Stimulated activated CD8-positive, alpha-beta memory T cell treated with anti-CD3 and anti-CD28 coated beads, Interleukin-4, amount 100 ng/mL, for 4 hours (primary cell): Measurements from ENCODE around the gene TMC6.

Source experiments
- DNase-seq, 2 donors: peaks; one replicate each; pipeline ENCODE4 v3.0.0-alpha.2; 2020; ENCODE audit warnings: low read depth in 2 of 2, low spot score in 1 of 2

Gene TMC6

DNA sequence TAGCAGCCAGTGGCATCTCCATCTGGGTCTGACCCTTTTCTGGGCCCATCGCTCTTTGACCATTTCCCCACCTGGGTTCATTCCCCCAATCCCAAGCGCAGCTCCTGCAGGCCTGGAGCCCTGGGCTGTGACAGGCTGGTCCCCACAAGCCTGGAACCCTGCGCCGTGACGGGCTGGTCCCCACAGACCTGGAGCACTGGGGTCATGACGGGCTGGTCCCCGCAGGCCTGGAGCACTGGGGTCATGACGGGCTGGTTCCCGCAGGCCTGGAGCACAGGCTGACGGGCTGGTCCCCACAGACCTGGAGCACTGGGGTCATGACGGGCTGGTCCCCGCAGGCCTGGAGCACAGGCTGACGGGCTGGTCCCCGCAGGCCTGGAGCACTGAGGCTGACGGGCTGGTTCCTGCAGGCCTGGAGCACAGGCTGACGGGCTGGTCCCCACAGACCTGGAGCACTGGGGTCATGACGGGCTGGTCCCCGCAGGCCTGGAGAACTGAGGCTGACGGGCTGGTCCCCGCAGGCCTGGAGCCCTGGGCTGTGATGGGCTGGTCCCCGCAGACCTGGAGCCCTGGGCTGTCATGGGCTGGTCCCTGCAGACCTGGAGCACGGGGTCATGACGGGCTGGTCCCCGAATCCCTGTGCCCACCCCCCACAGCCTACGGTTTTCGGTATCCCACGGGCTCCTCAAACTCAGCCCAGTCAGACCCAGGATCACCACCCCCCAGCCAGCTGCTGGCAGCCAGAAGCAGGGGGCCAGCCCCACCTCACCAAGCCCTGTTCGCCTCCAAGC, 16.6 kb downstream of the TMC6 start:
- no peak for DNase-seq

DNA sequence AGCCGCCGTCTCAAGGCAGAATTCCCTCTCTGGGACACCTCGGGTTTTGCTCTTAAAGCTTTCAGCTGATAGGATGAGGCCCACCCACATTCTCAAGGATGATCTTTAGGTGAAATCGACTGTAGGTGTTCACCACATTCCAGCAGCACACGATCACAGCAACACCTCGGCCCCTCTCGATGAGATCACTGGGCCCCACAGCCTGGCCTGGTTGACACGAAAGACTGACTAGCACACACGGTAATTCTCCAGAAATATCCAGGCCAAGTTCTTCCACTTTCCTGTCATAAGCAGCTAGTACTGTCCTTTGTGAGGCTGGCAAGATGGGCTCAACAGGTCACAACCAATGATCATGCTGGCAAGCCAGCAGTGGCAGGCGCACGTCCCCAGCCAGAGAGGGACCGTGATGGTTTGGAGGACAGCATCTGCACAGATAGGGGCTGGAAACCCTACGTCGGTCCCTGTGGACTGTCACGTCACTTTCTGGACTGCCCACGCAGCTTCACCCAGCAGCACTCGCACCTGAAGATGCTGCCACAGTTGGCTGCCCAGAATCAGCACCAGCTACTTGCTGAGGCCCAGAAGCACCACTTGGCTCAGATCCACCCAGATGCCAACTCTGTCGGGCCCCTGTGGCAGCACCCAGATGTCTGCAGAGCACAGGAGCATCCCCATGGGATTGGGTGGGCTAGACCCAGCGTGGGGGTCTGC, 17.4 kb downstream of the TMC6 start:
- no peak for DNase-seq

DNA sequence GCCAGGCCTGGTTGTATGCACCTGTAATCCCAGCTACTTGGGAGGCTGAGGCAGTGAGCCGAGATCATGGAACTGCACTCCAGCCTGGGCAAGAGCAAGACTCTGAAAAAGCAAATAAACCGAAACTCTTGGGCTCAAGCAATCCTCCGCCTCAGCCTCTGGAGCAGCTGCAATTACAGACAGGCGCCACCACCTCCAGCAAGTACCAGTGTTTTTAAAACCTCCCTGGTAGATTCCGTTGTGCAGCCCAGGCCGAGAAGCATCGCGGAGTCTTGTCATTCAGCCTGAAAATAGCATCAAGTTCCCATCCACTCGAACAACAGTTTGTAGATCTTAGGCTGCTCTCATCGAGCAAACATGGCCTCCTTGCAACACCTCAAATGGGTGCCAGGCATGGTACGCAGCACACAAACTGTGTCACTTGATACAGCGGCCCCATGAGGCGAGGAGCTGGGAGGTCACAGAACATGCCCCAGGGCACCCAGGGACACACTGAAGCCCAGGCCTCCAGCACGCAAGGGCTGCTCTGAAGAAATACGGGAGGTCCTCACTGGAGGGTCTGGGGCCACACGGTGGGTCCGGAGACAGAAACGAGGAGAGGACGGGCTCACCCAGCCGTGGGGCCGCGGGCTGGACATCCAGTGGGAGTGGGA, 18.1 kb downstream of the TMC6 start:
- DNase-seq: no peak

DNA sequence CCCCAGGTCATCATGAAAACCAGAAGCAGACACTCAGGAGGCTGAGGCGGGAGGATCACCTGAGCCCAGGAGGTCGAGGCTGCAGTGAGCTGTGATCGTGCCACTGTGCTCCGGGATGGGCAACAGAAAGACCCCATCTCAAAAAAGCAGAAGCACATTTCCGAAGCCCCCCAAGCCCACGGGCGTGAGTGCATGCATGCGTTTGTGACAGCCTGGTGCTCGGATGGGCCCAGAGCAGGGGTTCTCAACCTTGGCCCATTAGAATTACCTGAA, 19.1 kb downstream of the TMC6 start:
- no peak for DNase-seq

DNA sequence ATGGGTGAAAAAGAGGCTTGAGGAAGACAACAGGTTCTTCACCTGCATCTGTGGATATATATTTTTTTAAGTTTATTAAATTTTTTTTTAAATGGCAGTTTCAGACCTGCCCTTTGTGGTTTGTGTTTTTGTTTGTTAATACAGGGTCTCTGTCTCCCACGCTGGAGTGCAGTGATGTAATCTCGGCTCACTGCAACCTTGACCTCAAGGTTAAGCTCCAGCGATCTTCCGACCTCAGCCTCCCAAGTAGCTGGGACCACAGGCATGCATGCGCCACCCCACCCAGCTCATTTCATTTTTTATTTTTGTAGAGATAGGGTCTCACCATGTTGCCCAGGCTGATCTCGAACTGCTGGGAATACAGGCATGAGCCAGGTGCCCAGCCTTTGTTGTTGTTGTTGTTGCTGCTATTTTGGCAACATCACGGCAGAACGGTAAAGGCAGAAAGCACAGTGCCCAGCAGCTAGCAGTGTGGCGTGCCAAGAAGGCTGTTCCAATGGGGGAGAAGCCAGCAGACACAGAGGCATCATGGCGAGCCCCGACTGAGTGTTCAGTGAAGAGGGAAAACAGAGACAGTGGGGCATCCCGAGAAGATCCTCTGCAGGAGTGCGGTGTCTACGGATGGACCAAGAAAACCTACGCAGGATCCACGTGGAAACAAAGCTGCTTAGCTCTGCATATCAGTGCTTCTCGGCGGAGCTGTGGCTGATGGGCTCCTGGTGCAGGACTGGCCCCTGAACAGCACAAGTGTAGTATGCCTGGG, 19.6 kb downstream of the TMC6 start:
- DNase-seq: no peak

DNA sequence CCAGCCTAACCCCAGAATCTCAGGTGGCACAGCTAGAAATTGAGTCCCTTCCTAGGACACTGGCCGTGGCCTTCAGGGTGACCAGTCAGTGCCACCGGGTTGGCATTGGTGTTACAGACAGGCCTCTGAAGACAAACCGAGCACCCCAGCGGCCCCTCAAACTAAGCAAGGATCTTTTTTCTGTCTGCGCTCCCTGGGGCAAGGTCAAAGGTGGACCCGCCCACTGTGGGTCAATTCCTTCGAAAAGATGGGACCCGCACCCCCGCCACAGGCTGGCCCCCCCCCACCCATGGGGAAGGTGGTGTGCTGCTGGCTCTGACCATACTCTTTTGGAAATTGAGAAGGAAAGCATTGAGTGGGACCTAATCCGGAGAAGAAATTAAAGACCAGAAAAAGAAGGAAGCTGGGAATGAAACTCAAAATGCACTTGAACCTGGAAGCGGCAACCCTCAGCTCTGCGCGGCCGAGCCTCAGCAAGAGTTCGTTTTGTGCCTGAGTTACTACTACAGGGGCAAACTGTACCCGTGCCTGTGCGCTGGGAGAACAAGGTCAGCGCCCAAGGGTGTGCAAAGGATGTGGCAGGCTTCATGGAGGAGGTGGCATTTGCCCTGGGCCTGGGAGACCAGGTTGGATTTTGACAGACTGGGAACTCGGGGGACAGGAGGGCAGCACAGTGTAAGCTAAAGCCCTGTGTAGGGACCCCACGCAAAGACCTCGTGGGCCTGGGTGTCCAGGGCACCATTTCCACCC, 20.4 kb downstream of the TMC6 start:
- DNase-seq: no peak

DNA sequence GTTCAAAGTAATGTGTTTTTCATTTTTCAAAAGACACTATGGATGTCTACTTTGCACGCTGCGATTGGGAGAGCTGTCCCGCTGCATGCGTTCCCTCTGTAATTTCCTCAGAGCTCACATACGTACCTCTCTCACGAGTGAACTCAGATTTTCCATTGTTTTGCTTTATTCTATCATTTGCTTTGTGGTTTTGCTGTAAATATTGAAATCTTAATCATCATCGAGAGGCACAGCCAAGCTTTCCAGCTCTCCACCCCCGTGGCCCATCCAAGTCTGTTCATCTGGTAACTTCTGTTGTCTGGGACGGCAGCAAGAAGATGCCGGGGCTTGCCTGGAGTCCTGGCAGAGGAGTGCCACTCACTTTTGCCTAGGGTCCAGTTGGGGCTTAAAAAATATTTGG, 21.1 kb downstream of the TMC6 start:
- DNase-seq: no peak

DNA sequence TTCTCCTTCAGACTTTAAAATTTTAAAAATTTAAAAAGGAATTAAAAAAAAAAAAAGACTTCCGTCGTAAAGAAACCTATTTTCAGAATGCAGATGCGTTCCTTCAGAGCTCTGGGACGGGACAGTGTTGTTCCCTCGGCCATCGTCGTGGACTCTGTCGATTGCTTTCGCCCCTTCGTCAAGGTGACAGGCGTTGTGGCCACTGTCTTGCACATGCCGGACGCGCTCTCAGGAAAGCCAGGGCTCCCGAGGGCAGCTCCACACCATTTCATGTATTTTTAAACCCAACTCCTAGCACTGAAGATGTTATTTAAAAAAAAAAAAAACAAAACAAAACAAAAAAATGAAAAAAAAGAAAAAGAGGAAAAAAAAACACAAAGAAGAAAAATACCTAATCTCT, 22.3 kb downstream of the TMC6 start:
- no peak for DNase-seq

DNA sequence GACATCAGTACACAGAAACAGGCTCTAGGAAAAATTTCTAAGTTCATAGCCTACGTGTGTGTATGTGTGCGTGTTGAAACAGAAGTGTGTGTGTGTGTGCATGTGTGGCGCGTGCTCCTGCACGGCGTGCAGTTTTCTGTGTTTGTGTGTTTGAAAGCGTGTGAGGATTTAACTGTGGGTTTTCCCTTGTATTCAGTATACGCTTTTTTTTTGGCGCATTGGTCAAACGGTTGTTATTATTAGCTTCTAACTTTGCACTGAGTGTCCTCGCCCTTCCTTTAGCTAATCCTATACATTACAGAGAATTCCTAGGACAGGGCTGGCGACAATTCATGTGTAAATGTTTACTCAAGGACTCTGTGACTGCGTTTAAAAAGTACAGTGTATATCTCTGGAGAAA, 23.0 kb downstream of the TMC6 start:
- DNase-seq: no peak

DNA sequence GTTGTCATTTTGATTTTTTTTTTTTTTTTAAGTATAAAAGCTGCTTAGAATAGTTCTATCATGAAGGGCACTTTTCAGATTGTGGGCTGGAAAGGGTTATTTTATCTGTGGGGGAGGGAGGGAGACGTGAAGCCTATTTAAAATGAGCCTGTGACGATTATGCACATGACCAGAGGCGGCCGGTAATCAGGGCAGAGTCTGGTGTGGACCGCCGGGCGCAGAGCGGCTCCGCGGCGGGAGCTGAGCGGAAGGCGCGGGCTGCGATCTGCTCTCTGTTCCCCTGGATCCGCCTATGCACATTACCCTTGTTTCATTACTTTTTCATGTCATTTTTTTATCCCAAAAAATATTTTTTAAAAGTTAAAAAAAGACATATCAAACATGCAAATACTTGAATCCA, 23.5 kb downstream of the TMC6 start:
- no peak for DNase-seq

DNA sequence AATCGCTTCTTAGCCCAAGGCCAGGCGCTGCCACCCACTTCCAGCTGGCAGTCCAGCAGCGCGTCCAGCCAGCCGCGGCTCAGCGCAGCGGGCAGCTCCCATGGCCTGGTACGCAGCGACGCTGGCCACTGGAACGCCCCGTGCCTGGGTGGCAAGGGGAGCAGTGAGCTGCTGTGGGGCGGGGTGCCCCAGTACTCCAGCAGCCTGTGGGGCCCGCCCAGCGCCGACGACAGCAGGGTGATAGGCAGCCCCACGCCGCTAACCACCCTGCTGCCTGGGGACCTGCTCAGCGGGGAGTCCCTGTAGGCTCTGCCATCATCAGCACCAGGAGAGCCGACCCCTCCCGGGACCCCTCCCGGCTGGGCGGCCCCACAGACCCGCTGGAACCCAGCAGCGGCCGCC, 24.0 kb downstream of the TMC6 start:
- DNase-seq: no peak

DNA sequence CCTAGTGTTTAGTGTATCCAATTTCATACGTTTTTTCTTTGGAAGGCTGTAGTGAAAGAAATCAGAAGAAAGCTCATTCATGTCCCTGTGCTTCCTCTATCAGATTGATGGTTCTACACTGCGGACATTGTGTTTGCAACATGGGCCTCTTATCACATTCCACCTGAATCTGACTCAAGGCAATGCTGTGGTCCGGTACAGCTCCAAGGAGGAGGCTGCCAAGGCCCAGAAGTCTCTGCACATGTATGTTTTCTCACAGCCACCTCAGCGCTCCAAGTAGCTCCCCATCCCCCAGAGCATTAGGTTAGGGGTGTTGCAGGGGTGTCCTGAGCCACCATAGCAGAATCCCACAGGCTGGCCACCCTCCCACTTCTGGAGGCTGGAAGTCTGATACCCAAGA, 25.2 kb downstream of the TMC6 start:
- no peak for DNase-seq

DNA sequence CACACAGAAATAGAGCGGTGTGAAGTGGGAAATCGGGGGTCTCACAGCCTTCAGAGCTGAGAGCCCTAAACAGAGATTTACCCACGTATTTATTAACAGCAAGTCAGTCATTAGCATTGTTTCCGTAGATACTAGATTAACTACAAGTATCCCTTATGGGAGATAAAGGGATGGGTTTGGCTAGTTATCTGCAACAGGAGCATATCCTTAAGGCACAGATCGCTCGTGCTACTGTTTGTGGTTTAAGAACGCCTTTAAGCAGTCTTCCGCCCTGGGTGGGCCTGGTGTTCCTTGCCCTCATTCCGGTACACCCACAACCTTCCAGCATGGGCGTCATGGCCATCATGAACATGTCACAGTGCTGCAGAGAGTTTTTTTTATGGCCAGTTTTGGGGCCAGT, 27.0 kb downstream of the TMC6 start:
- no peak for DNase-seq

DNA sequence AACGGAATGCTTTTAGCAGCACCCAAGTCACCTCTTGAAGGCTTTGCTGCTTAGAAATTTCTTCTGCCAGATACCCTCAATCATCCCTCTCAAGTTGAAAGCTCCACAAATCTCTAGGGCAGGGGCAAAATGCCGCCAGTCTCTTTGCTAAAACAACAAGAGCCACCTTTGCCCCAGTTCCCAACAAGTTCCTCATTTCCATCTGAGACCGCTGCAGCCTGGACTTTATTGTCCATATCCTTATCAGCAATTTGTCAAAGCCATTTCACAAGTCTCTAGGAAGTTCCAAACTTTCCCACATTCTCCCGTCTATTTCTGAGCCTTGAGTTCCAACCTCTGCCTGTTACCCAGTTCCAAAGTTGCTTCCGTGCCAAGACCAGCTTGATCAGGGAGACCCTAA, 27.4 kb downstream of the TMC6 start:
- no peak for DNase-seq

DNA sequence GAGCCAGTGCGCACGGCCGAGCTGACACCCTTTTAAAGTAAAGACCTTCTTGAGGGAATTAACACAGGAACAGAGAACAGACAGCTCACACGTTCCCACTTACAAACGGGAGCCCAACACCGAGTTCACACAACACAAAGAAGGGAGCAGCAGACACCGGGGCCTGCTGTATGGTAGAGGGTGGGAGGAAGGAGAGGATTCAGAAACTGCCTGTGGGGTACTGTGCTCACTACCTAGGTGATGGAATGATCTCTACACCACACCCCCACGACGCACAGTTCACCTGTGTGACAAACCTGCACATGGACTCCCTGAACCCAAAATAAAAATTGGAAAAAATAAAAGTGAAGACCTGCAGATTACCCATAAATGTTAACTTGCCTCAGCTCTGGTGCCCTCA, 32.5 kb downstream of the TMC6 start:
- DNase-seq: no peak

DNA sequence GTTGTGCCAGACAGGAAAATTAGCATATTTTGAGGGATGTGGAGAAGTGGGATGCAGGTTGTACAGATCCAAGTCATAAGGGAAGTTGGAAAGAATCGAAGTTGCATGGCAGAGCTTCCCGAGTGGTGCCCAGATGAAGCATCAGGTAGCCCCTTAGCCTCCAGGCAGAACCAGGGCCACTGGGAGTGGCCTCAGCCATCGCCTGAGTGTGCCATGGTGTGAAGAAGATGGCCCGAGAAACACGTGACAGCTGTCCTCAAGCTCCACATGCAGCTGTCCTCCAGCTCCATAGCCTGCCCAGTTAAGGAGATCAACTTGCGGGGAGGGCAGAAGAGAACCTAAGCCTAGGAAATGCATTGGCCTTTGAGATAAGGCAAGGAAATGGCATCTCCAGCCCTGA, 33.5 kb downstream of the TMC6 start:
- no peak for DNase-seq

DNA sequence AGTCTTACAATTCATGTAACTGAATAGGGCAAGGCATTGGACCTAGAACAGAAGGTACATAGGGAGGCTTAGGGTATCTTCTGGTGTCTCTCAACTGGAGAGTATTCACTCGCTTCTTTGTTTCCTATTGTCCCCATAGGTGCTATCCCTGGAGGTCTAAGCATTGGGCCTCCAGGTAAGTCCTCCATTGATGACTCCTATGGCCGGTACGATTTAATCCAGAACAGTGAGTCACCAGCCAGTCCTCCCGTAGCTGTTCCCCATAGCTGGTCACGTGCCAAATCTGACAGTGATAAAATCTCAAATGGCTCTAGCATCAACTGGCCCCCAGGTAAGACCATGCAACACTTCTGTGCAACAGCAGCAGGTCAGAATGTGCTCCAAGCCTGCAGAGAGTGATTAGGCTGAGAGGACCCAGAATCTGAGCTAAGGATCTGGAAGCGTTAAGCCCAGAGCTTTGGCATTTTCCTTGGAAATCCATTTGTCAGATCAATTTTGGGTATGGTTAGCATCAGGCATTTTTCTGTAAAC, 35.7 kb downstream of the TMC6 start:
- no peak for DNase-seq

DNA sequence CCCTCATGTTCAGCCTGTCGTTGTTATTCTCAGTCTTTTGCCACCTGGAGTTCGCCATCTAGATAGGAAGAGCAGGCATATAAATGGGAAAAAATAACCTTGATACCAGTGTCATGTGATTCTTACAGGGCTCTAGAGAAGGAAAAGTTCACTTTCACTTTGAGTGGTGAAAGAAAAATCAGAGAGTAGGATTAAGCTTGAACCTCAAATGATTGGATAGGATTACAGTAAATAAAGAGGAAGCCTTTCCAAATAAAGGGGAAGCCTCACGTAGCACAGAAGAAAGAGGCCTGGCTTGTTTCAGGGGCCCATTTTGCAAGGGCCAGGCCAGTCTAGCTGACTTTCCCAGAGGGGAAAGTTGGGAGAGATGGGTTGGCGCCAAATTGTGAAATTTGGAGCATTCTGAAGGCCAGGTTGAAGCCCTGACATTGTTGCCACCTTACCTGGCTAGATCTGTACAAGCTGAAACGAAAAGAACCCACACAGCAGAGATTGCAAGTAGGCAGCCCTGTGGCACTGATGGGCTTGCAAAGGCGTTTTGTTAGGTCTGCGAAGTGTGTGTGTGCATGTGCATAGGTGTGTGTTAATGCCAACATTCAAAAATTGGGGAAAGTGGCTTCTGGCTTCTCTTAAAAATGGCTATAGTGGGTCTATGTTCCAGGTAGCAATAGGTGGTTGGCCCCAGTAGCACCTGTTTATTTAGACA, 38.8 kb downstream of the TMC6 start:
- no peak for DNase-seq

DNA sequence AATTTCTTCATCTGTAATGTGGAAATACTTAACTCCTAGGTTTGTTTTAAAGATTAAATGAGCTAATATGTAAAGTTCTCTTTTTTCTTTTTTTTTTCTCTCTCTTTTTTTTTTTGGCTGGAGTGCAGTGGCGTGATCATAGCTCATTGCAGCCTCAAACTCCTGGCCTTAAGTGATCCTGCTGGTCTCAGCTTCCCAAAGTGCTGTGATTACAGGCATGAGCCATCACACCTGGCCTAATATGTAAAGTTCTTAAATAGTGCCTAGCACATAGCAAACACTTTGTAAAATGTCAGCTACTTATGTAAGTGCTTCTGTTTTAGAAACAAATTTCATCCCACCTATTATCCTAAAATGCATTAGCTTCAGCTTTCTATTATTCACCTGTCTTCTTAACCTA, 40.0 kb downstream of the TMC6 start:
- no peak for DNase-seq

DNA sequence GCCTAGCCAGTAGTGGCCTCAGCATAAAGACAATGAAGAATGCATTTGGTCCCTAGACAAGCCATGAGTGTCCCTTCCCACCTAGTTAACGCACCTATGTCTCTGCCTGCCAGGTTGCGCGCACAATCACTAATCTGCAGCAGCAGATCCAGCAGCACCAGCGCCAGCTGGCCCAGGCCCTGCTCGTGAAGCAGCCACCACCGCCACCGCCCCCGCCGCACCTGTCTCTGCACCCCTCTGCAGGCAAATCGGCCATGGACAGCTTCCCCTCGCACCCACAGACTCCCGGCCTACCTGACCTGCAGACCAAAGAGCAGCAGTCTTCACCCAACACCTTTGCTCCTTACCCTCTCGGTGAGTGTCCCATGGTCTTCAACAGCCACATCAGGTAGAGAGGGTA, 41.8 kb downstream of the TMC6 start:
- DNase-seq: no peak
